Gastroesophageal sphincter (tissue), 3 donors: ENCODE results near the gene PPP1CB.

Source experiments
- CTCF ChIP-seq, 4 experiments: fragments of 200-600 bp in 2 of 4; fragments of 450-650 bp in 2 of 4; sonication (generic) in 1 of 4; IDR thresholded peaks; one replicate each; pipeline ENCODE4 v1.5.1; 2017 to 2019; ENCODE audit warnings: antibody characterized with exemption in 4 of 4, mild to moderate bottlenecking in 2 of 4, moderate library complexity in 2 of 4
- POLR2A ChIP-seq, 2 donors: fragments of 450-650 bp; IDR thresholded peaks; one replicate each; pipeline ENCODE4 v1.6.1; 2017; ENCODE audit warnings: antibody characterized with exemption in 2 of 2, mild to moderate bottlenecking in 2 of 2, moderate library complexity in 1 of 2
- POLR2AphosphoS5 ChIP-seq: sonication (generic); formaldehyde crosslinking; IDR thresholded peaks from one replicate; pipeline ENCODE4 v1.6.1; 2017; ENCODE audit warnings: antibody characterized with exemption

- TF ChIP-seq POLR2A (IDR thresholded peaks at IDR 0.05) (no peak), POLR2AphosphoS5 (no peak), CTCF (IDR thresholded peaks at IDR 0.05) (no peak)
Observed at GRCh38 chr2:28747714-28748113, 3.9 kb upstream of the PPP1CB start.
